ENCODE data around the gene IRAG1. TPM values are rescaled to one million over a fixed set of nuclear protein-coding genes. Genes with fewer than 3 reads are reported as not detected.

The IRAG1 gene
- not detected in 2 replicates for total RNA-seq (2014; rRNA removed; shearing (Covaris generic))

GRCh38 chr11:10693509-10694081 is at the start of gene IRAG1:
IRAG1 (minus strand) TSS chr11:10693755; CDS start chr11:10693602, 153 bp downstream.
- no peak for DNase-seq (ENCODE audit: low read depth)

GRCh38 chr11:10742460-10743208 is 49.1 kb upstream of the IRAG1 start:
- DNase-seq (ENCODE audit: low read depth): peak; percentile 67

- peak; percentile 94 for DNase-seq (ENCODE audit: low read depth)
Observed at GRCh38 chr11:10735481-10736475, 42.2 kb upstream of the IRAG1 start.

GRCh38 chr11:10731064-10731680 is 37.6 kb upstream of the IRAG1 start:
- DNase-seq (ENCODE audit: low read depth): no peak

GRCh38 chr11:10730151-10730550 is 36.6 kb upstream of the IRAG1 start:
- DNase-seq (ENCODE audit: low read depth): no peak

GRCh38 chr11:10728789-10729472 is 35.4 kb upstream of the IRAG1 start:
- DNase-seq (ENCODE audit: low read depth): no peak

- no peak for DNase-seq (ENCODE audit: low read depth)
Observed at GRCh38 chr11:10728154-10728553, 34.6 kb upstream of the IRAG1 start.

GRCh38 chr11:10727146-10727851 is 33.7 kb upstream of the IRAG1 start:
- DNase-seq (ENCODE audit: low read depth): no peak

GRCh38 chr11:10725907-10726253 is 32.3 kb upstream of the IRAG1 start:
- no peak for DNase-seq (ENCODE audit: low read depth)

GRCh38 chr11:10725114-10725906 is 31.8 kb upstream of the IRAG1 start:
- peak; percentile 72 for DNase-seq (ENCODE audit: low read depth)

GRCh38 chr11:10722307-10722706 is 28.8 kb upstream of the IRAG1 start:
- no peak for DNase-seq (ENCODE audit: low read depth)

- DNase-seq (ENCODE audit: low read depth): no peak
Observed at GRCh38 chr11:10720881-10721376, 27.4 kb upstream of the IRAG1 start.

GRCh38 chr11:10719616-10720015 is 26.1 kb upstream of the IRAG1 start:
- no peak for DNase-seq (ENCODE audit: low read depth)

GRCh38 chr11:10716543-10717259 is 23.1 kb upstream of the IRAG1 start:
- DNase-seq (ENCODE audit: low read depth): no peak

- DNase-seq (ENCODE audit: low read depth): no peak
Observed at GRCh38 chr11:10716122-10716521, 22.6 kb upstream of the IRAG1 start.

- DNase-seq (ENCODE audit: low read depth): no peak
Observed at GRCh38 chr11:10715571-10715970, 22.0 kb upstream of the IRAG1 start.

GRCh38 chr11:10709299-10710086 is 15.9 kb upstream of the IRAG1 start:
- DNase-seq (ENCODE audit: low read depth): no peak

GRCh38 chr11:10708131-10708530 is 14.6 kb upstream of the IRAG1 start:
- DNase-seq (ENCODE audit: low read depth): no peak
